Cardiac muscle cell (in vitro differentiated cells and primary cell): ENCODE results near the gene ZNF385C. TPM values are rescaled to one million over a fixed set of nuclear protein-coding genes. Genes with fewer than 3 reads are reported as not detected.

Experiments
- DNase-seq, 2 donors: peaks; one replicate each; pipeline versions ENCODE4 v3.0.0 to v3.0.0-alpha.2; 2010 to 2017; ENCODE audit warnings: low read depth in 1 of 2, low spot score in 1 of 2
- H3K27ac ChIP-seq: fragments of 200-600 bp; sonication (generic); 2 replicates; pipeline ENCODE4 v1.5.1; 2016
- H3K27me3 ChIP-seq: fragments of 200-600 bp; sonication (generic); 2 replicates; pipeline ENCODE4 v1.6.0; 2016; ENCODE audit warnings: control low read depth
- H3K36me3 ChIP-seq: fragments of 200-600 bp; sonication (generic); 2 replicates; pipeline ENCODE4 v1.5.1; 2016; ENCODE audit warnings: control low read depth
- H3K4me1 ChIP-seq: fragments of 200-600 bp; sonication (generic); 2 replicates; pipeline ENCODE4 v1.8.1; 2017; ENCODE audit warnings: low read depth, mild to moderate bottlenecking, mixed run types
- H3K4me3 ChIP-seq: fragments of 200-600 bp; sonication (generic); 2 replicates; pipeline ENCODE4 v1.5.1; 2016; ENCODE audit warnings: mild to moderate bottlenecking
- H3K9me3 ChIP-seq: fragments of 200-600 bp; sonication (generic); 2 replicates; pipeline ENCODE4 v1.5.1; 2017; ENCODE audit warnings: low read depth, mild to moderate bottlenecking, control low read depth
- CTCF ChIP-seq: IDR thresholded peaks from 2 replicates; pipeline ENCODE4 v1.5.1; 2012; ENCODE audit warnings: low read depth, mild to moderate bottlenecking, low read length
- polyA plus RNA-seq: library from polyadenylated mRNA; unstranded; fragments of >200 nt; fragmentation: Nextera tagmentation; extraction: Ambion mirVana; gene quantifications from 2 replicates; pipeline ENCODE4 v1.2.1, GENCODE V29; 2016
- total RNA-seq: library from RNA; depleted of rRNA; stranded (reverse); fragments of >200 nt; gene quantifications from 2 replicates; pipeline ENCODE4 v1.2.3, GENCODE V29; 2016

ZNF385C gene
- total and polyA plus RNA-seq, 2 experiments from 2014 or later: 2.1 to 3.0 TPM

- Histone ChIP-seq H3K36me3 (no peaks in the 10 kb centered on the region), H3K27ac (no peak overlapping the region), H3K4me3 (no peak overlapping the region), H3K4me1 (peaks cover 5% of the 10 kb centered on the region), H3K27me3 (no peaks in the 10 kb centered on the region), H3K9me3 (no peaks in the 10 kb centered on the region)
- no peak for DNase-seq
- TF ChIP-seq CTCF: no peak
Observed at GRCh38 chr17:42088736-42089135, 9.5 kb downstream of the ZNF385C start.

GRCh38 chr17:42087736-42088705, 10.3 kb downstream of the ZNF385C start:
- DNase-seq: no peak
- Histone ChIP-seq H3K27me3 (no peaks in the 10 kb centered on the region), H3K36me3 (no peaks in the 10 kb centered on the region), H3K27ac (no peak overlapping the region), H3K4me3 (no peak overlapping the region), H3K9me3 (no peaks in the 10 kb centered on the region), H3K4me1 (peaks cover 5% of the 10 kb centered on the region)
- no peak for TF ChIP-seq CTCF

- H3K27ac ChIP-seq: no peak overlapping the region
Observed at GRCh38 chr17:42087042-42087701, 11.1 kb downstream of the ZNF385C start.

GRCh38 chr17:42081516-42082129, 16.6 kb downstream of the ZNF385C start:
- H3K36me3 ChIP-seq: no peaks in the 10 kb centered on the region
- peaks cover 9% of the 10 kb centered on the region for H3K4me1 ChIP-seq
- no peak overlapping the region for H3K4me3 ChIP-seq
- H3K27me3 ChIP-seq: no peaks in the 10 kb centered on the region
- DNase-seq: no peak
- no peak for TF ChIP-seq CTCF
- H3K9me3 ChIP-seq: no peaks in the 10 kb centered on the region
- no peak overlapping the region for H3K27ac ChIP-seq

More at GRCh38 chr17:42087042-42087701, 11.1 kb downstream of the ZNF385C start:
- Histone ChIP-seq H3K36me3 (no peaks in the 10 kb centered on the region), H3K4me1 (peaks cover 5% of the 10 kb centered on the region), H3K9me3 (no peaks in the 10 kb centered on the region), H3K27me3 (no peaks in the 10 kb centered on the region), H3K4me3 (no peak overlapping the region)
- no peak for DNase-seq
- TF ChIP-seq CTCF: no peak

GRCh38 chr17:42079541-42079940, 18.7 kb downstream of the ZNF385C start:
- Histone ChIP-seq H3K27me3 (no peaks in the 10 kb centered on the region), H3K4me1 (peaks cover 9% of the 10 kb centered on the region), H3K9me3 (no peaks in the 10 kb centered on the region), H3K27ac (no peak overlapping the region), H3K4me3 (no peak overlapping the region), H3K36me3 (no peaks in the 10 kb centered on the region)
- no peak for TF ChIP-seq CTCF
- no peak for DNase-seq
